ENCODE measurements around the gene CPA1.

The CPA1 gene

DNA sequence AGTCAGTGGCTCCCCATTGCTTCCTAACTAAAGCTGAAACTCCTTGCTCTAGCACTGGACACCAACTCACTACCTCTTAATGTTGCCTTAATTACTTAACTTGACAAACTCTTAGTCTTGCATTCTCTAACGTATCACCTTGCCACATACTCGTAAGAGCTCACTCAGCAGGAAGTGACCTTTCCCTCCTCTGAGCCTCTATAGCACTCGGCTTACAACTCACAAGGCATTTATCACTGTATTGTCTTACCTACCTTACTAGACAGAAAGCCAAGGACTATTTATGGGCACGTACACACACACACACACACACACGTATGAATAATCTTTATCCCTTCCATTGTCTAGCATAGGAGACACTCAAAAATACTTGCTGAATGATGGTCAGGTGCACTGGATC lies 39.4 kb downstream of the CPA1 start:
- Histone ChIP-seq H3K9me2 (ENCODE audit: low read depth, low read length) (no peaks in the 10 kb centered on the region), H3K4me1 (ENCODE audit: insufficient read depth, low read length, severe bottlenecking) (no peaks in the 10 kb centered on the region), H4K20me1 (ENCODE audit: insufficient read depth, low read length) (no peaks in the 10 kb centered on the region), H3K27ac (ENCODE audit: low read depth, low read length, poor library complexity, severe bottlenecking) (no peak overlapping the region), H3K9me3 (ENCODE audit: low read length) (no peaks in the 10 kb centered on the region), H3K9ac (ENCODE audit: low read length) (no peak overlapping the region), H3K4me2 (ENCODE audit: low read length) (no peak overlapping the region), H3F3A (ENCODE audit: insufficient read depth, low read length) (no peaks in the 10 kb centered on the region), H3K36me3 (ENCODE audit: insufficient read depth, low read length) (peaks cover 14% of the 10 kb centered on the region; the same call in 1 of the 2 replicates), H3K79me2 (ENCODE audit: insufficient read depth, low read length) (no peaks in the 10 kb centered on the region), H3K27me3 (ENCODE audit: insufficient read depth, low read length) (no peaks in the 10 kb centered on the region), H2AFZ (ENCODE audit: low read length) (no peak overlapping the region), H3K4me3 (ENCODE audit: low read depth, low read length, poor library complexity, severe bottlenecking) (no peak overlapping the region)
- TF ChIP-seq EZH2 (IDR thresholded peaks at IDR 0.05; ENCODE audit: borderline replicate concordance, low read length): no peak
- TF ChIP-seq, protein P1, sequence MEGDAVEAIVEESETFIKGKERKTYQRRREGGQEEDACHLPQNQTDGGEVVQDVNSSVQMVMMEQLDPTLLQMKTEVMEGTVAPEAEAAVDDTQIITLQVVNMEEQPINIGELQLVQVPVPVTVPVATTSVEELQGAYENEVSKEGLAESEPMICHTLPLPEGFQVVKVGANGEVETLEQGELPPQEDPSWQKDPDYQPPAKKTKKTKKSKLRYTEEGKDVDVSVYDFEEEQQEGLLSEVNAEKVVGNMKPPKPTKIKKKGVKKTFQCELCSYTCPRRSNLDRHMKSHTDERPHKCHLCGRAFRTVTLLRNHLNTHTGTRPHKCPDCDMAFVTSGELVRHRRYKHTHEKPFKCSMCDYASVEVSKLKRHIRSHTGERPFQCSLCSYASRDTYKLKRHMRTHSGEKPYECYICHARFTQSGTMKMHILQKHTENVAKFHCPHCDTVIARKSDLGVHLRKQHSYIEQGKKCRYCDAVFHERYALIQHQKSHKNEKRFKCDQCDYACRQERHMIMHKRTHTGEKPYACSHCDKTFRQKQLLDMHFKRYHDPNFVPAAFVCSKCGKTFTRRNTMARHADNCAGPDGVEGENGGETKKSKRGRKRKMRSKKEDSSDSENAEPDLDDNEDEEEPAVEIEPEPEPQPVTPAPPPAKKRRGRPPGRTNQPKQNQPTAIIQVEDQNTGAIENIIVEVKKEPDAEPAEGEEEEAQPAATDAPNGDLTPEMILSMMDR (IDR thresholded peaks at IDR 0.05; ENCODE audit: low read length): no peak

DNA sequence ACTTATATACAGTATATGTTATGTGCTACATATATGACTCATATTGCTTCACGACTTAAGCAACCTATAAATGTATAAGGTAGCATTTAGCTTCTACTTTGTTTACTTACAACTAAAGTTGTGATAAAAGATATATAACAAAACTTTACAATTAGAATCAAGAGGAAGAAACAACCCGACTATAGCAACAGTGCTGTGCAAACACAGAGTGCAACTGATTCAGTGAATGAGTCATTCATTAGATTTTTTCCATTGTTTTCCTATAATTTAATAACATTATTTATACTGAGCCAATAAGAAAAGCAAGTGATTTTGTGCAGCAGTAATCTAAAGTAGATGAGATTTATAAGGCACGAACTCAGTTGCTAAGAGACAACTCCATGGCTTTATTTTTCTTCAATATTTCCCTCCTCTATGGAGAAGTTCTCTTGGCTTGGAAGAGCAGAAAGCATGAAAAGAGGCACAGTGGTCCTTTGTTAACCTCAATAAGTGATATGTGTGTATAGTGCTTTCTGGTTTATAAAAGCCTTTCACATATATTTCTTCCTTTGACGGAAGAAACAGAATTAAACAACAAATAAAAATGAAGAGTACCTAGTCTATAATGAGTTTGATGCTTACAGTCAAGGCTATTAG lies 40.8 kb downstream of the CPA1 start:
- H3K9me2 ChIP-seq (ENCODE audit: low read depth, low read length): no peaks in the 10 kb centered on the region
- H3K79me2 ChIP-seq (ENCODE audit: insufficient read depth, low read length): no peaks in the 10 kb centered on the region
- H4K20me1 ChIP-seq (ENCODE audit: insufficient read depth, low read length): no peaks in the 10 kb centered on the region
- H3K27ac ChIP-seq (ENCODE audit: low read depth, low read length, poor library complexity, severe bottlenecking): no peak overlapping the region
- H3K36me3 ChIP-seq (ENCODE audit: insufficient read depth, low read length): peaks cover 22% of the 10 kb centered on the region; the same call in 1 of the 2 replicates
- no peaks in the 10 kb centered on the region for H3K27me3 ChIP-seq (ENCODE audit: insufficient read depth, low read length)
- H3K4me2 ChIP-seq (ENCODE audit: low read length): no peak overlapping the region
- H3K4me1 ChIP-seq (ENCODE audit: insufficient read depth, low read length, severe bottlenecking): no peaks in the 10 kb centered on the region
- no peaks in the 10 kb centered on the region for H3K9me3 ChIP-seq (ENCODE audit: low read length)
- H2AFZ ChIP-seq (ENCODE audit: low read length): no peak overlapping the region
- H3K4me3 ChIP-seq (ENCODE audit: low read depth, low read length, poor library complexity, severe bottlenecking): no peak overlapping the region
- H3K9ac ChIP-seq (ENCODE audit: low read length): no peak overlapping the region
- H3F3A ChIP-seq (ENCODE audit: insufficient read depth, low read length): no peaks in the 10 kb centered on the region
- TF ChIP-seq, protein P1 (IDR thresholded peaks at IDR 0.05; ENCODE audit: low read length): no peak
- TF ChIP-seq EZH2 (IDR thresholded peaks at IDR 0.05; ENCODE audit: borderline replicate concordance, low read length): no peak

DNA sequence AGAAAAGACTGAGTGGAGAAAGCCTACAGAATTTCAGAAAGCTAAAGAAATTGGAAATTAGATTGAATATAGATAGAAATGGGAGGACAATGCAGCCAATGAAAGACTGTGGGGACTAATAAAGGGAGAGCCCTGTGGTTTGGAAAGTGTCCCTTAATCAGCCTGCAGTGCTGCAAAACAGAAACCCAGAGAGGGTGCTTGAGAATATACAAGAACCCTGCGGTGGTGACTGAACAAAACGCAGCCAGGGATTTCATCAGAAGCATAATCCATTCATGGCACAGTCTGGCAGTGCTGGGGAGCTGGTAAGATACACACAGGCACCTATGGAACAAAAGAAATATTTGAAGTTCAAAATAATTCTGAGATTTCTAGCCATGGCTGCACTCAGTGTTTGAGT lies 41.4 kb downstream of the CPA1 start:
- Histone ChIP-seq H3K4me1 (ENCODE audit: insufficient read depth, low read length, severe bottlenecking) (no peaks in the 10 kb centered on the region), H3K9me2 (ENCODE audit: low read depth, low read length) (no peaks in the 10 kb centered on the region), H4K20me1 (ENCODE audit: insufficient read depth, low read length) (no peaks in the 10 kb centered on the region), H2AFZ (ENCODE audit: low read length) (no peak overlapping the region), H3K79me2 (ENCODE audit: insufficient read depth, low read length) (no peaks in the 10 kb centered on the region), H3K36me3 (ENCODE audit: insufficient read depth, low read length) (peaks cover 24% of the 10 kb centered on the region; the same call in 1 of the 2 replicates), H3K4me2 (ENCODE audit: low read length) (no peak overlapping the region), H3K4me3 (ENCODE audit: low read depth, low read length, poor library complexity, severe bottlenecking) (no peak overlapping the region), H3F3A (ENCODE audit: insufficient read depth, low read length) (no peaks in the 10 kb centered on the region), H3K27me3 (ENCODE audit: insufficient read depth, low read length) (no peaks in the 10 kb centered on the region), H3K27ac (ENCODE audit: low read depth, low read length, poor library complexity, severe bottlenecking) (no peak overlapping the region), H3K9me3 (ENCODE audit: low read length) (no peaks in the 10 kb centered on the region), H3K9ac (ENCODE audit: low read length) (no peak overlapping the region)
- TF ChIP-seq EZH2 (IDR thresholded peaks at IDR 0.05; ENCODE audit: borderline replicate concordance, low read length): no peak
- TF ChIP-seq, protein P1 (IDR thresholded peaks at IDR 0.05; ENCODE audit: low read length): no peak
